Ishikawa (cell line): Measurements from ENCODE around the gene GJC1.

Source experiments
- CEBPB ChIP-seq: IDR thresholded peaks from 2 replicates; pipeline ENCODE4 v1.6.1; 2012
- CREB1 ChIP-seq: IDR thresholded peaks from 2 replicates; pipeline ENCODE4 v1.6.1; 2012; ENCODE audit warnings: low read depth
- EGR1 ChIP-seq: IDR thresholded peaks from 2 replicates; pipeline ENCODE4 v1.6.1; 2012
- EP300 ChIP-seq: IDR thresholded peaks from 2 replicates; pipeline ENCODE4 v1.6.1; 2012; ENCODE audit warnings: borderline replicate concordance
- FOXM1 ChIP-seq: IDR thresholded peaks from 2 replicates; pipeline ENCODE4 v1.6.1; 2012; ENCODE audit warnings: low read depth, borderline replicate concordance
- NFIC ChIP-seq: IDR thresholded peaks from 2 replicates; pipeline ENCODE4 v1.6.1; 2012
- RAD21 ChIP-seq: IDR thresholded peaks from 2 replicates; pipeline ENCODE4 v1.6.1; 2012; ENCODE audit warnings: low read depth
- TAF1 ChIP-seq: IDR thresholded peaks from 2 replicates; pipeline ENCODE4 v1.6.1; 2012; ENCODE audit warnings: low read depth, mild to moderate bottlenecking
- TCF12 ChIP-seq: IDR thresholded peaks from 2 replicates; pipeline ENCODE4 v1.6.1; 2012; ENCODE audit warnings: low read depth
- TEAD4 ChIP-seq: IDR thresholded peaks from 2 replicates; pipeline ENCODE4 v1.6.1; 2012
- USF1 ChIP-seq: IDR thresholded peaks from 2 replicates; pipeline ENCODE4 v1.6.1; 2012
- YY1 ChIP-seq: IDR thresholded peaks from 2 replicates; pipeline ENCODE4 v1.6.1; 2012; ENCODE audit warnings: low read depth
- ZBTB7A ChIP-seq: IDR thresholded peaks from 2 replicates; pipeline ENCODE4 v1.6.1; 2012; ENCODE audit warnings: low read depth
- TF ChIP-seq, protein P1 (sequence below): IDR thresholded peaks from 2 replicates; pipeline ENCODE4 v1.6.1; 2012; ENCODE audit warnings: low read depth, mild to moderate bottlenecking
- TF ChIP-seq, protein P2 (sequence below): IDR thresholded peaks from 2 replicates; pipeline ENCODE4 v1.6.1; 2012

Gene GJC1

DNA sequence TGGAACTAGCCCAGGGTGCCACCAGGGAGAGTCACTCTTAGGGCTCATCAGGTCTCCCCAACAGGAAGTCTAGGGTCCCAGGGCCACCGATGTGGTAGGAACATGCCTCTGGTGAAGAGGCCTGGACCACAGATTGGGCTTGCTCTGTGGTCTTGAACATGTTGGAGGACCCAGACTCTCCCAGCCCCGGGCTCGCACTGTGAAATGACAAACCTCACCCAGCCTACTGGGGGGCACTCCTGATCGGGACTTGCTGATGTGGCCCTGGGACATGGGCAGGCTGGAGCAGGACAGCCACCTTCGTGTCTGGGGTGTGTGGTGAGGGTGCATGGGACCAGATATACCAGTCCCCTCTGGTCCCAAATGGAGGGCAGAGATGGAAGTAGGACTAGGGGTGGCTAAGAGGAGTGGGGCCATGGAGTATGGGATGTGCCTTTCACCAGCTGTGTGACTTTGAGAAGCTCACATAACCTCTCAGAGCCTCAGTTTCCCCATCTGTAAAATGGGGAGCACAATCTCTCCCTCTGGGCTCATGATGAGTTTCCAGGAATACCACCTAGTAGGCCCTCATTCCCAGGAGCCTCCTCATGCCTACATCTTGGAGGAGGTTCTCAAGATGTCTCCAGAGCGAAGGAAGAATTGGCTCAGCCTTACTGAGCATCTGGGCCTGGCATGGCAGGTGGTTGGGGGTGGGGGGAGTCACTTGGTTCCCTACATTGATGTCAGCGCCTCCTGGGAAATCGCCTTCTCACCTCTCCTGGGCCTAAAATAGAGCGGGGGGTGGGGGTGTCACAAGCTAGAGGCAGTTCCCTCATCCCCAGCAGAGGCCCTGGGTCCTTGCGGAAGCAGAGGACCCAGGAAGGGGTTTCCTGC is 72.8 kb downstream of the GJC1 start:
- TF ChIP-seq YY1 = no peak
- no peak for TF ChIP-seq EGR1
- no peak for TF ChIP-seq TEAD4
- TF ChIP-seq NFIC = no peak
- no peak for TF ChIP-seq CREB1
- no peak for TF ChIP-seq TCF12
- no peak for TF ChIP-seq RAD21

DNA sequence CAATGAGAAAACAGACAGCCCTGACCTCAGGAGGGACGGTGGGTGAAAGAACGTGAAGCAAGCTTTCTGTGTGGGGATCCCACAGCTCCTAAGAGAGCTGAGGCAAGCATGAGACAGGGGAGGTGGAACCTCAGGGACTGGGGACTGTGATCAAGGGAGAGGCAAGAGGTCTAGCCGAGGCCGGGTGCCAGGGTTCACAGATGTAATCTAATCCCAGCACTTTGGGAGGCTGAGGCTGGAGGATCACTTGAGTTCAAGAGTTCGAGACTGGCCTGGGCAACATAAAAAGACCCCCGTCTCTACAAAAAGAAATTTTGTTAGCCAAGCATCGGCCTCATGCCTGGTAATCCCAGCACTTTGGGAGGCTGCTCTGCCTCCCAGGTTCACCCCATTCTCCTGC is 75.8 kb downstream of the GJC1 start:
- TF ChIP-seq CREB1 (no peak), ZBTB7A (no peak), EP300 (no peak), TCF12 (no peak), FOXM1 (no peak), YY1 (no peak), USF1 (no peak), RAD21 (no peak), EGR1 (no peak), CEBPB (no peak), TAF1 (no peak), TEAD4 (no peak), NFIC (no peak)
- TF ChIP-seq, protein P1, sequence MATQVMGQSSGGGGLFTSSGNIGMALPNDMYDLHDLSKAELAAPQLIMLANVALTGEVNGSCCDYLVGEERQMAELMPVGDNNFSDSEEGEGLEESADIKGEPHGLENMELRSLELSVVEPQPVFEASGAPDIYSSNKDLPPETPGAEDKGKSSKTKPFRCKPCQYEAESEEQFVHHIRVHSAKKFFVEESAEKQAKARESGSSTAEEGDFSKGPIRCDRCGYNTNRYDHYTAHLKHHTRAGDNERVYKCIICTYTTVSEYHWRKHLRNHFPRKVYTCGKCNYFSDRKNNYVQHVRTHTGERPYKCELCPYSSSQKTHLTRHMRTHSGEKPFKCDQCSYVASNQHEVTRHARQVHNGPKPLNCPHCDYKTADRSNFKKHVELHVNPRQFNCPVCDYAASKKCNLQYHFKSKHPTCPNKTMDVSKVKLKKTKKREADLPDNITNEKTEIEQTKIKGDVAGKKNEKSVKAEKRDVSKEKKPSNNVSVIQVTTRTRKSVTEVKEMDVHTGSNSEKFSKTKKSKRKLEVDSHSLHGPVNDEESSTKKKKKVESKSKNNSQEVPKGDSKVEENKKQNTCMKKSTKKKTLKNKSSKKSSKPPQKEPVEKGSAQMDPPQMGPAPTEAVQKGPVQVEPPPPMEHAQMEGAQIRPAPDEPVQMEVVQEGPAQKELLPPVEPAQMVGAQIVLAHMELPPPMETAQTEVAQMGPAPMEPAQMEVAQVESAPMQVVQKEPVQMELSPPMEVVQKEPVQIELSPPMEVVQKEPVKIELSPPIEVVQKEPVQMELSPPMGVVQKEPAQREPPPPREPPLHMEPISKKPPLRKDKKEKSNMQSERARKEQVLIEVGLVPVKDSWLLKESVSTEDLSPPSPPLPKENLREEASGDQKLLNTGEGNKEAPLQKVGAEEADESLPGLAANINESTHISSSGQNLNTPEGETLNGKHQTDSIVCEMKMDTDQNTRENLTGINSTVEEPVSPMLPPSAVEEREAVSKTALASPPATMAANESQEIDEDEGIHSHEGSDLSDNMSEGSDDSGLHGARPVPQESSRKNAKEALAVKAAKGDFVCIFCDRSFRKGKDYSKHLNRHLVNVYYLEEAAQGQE = no peak
- TF ChIP-seq, protein P2, sequence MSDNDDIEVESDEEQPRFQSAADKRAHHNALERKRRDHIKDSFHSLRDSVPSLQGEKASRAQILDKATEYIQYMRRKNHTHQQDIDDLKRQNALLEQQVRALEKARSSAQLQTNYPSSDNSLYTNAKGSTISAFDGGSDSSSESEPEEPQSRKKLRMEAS = no peak

- TF ChIP-seq FOXM1 = no peak
- TF ChIP-seq CREB1 = no peak
- TF ChIP-seq, protein P2 = no peak
- no peak for TF ChIP-seq EP300
- TF ChIP-seq TAF1 = no peak
- no peak for TF ChIP-seq ZBTB7A
- TF ChIP-seq TEAD4 = no peak
- TF ChIP-seq RAD21 = no peak
These were observed 76.9 kb downstream of the GJC1 start for GRCh38 chr17:44752953-44753861.

- TF ChIP-seq CREB1 (no peak), ZBTB7A (no peak), CEBPB (no peak), RAD21 (no peak), FOXM1 (no peak), NFIC (no peak), YY1 (no peak), EGR1 (no peak), TCF12 (no peak), TEAD4 (no peak)
- TF ChIP-seq, protein P2 = no peak
- TF ChIP-seq, protein P1 = no peak
These were observed 78.3 kb downstream of the GJC1 start for GRCh38 chr17:44751806-44752205.

DNA sequence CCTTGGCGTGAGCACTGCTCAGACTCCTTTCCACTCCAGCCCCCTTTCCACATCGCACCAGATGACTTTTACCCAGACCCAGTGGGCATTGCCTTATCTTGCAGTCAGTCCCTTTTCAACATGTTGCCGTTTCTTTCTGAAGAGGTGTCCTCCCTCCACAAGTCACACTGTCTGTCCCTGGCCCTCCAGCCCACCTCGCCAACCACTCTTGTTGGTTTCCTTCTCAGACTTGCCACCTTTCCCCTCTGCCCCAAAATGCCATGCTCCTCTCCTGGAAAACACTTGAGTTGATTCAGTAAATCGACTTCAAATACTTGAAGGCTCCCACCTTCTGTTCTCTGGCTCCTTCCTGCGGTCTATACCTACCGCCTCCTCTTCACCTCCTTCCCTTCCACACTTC is 78.8 kb downstream of the GJC1 start:
- TF ChIP-seq TCF12 (no peak), CREB1 (no peak), EGR1 (no peak), EP300 (no peak), CEBPB (no peak), YY1 (no peak), TEAD4 (no peak), RAD21 (no peak)
- TF ChIP-seq, protein P1 = no peak
